GM21825 (cell line): ENCODE data around the gene AP5Z1.

Experiments
- ATAC-seq: cut with Tn5 transposase; IDR thresholded peaks from one replicate; pipeline ENCODE4 v1.9.1; 2021; ENCODE audit warnings: mild to moderate bottlenecking, moderate library complexity; ENCODE audit not compliant: unreplicated experiment

AP5Z1 gene

DNA sequence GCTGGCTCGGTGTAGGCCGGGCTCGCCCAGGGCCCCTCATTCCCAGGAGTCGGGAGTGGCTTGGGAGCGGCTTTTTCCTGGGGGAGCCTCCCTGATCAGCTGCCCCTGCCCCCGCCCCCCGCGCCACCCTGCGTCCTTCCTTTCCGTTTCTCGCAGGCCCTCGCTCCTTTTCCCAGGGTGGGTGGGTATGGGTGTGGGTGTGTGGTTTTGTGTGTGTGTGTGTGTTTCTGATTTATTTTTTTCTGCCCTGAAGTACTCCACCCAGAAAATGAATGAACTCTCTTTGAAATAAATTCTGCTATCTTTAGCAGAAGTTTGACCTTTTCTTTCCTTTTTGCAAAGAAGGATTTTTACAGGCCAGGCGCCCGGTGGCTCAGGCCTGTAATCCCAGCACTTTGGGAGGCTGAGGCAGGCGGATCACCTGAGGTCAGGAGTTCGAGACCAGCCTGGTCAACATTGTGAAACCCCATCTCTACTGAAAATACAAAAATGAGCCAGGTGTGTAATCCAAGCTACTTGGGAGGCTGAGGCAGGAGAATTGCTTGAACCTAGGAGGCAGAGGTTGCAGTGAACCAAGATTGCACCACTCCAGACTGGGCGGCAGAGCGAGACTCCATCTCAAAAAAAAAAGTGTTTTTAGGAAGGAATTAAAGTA lies 30.0 kb upstream of the AP5Z1 start:
- no peak for ATAC-seq

DNA sequence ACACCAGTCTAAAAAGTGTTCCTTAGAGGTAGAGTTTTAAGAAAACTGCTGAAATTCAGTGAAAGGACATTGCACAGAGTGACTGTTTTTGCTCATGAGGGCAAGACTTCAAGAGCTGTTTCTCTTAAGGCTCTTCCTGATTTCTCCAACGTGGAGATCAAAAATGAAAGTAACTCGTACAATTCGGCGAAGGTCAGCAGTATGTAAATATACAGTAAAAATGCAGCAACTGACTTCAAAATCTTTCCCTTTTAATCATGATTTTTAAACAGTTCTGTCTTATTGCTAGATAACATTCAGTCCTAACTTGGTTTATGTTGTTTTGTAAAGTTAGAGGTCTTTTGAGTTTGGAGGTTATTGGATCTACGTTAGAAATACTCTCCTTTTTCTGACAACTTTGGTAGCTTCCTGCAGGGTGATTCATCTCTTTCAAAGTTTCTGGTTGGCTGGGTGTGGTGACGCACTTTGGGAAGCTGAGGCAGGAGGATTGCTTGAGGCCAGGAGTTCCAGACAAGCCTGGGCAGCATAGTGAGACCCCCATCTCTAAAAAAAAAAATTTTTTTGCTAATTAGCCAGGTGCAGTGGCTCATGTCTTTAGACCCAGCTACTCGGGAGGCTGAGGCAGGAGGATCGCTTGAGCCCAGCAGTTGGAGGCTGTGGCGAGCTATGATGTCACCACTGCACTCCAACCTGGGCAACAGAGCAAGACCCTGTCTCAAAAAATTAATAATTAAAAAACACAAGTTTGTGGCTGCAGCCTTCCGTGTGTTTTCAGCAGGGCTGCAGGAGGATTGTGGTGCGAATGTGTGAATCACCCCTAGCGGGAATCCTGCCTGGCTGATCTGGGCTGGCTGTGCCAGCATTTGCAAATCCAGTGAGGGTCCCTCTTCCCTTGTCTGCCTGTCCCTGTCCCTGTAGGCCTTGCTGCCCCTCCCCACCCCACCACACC lies 29.2 kb upstream of the AP5Z1 start:
- no peak for ATAC-seq

GRCh38 chr7:4747013-4747412 lies 28.4 kb upstream of the AP5Z1 start:
- ATAC-seq, result no peak

GRCh38 chr7:4747746-4748145 lies 27.7 kb upstream of the AP5Z1 start:
- no peak for ATAC-seq

DNA sequence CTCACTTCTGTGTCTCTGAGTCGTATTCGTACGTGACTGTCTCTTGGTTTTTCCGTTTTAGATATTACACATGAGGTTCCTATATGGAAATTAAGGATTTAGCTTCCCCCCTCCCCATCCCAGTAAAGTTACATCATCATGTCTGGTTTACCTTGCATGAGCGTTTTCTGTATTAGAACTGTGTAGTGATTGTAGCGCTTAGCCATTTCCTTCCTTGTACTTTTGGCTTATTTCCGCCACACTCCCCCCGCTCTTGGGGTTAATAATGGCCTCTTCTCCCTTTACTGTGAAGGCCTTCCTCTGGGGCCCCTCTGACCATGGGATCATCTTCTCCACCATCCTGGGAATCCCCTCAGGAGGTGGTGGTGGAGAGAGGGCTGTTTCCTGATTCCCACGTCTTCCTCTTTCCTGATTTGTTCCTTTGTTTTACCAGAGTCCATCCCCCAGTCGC lies 27.2 kb upstream of the AP5Z1 start:
- ATAC-seq, result no peak

- no peak for ATAC-seq
These were observed 26.1 kb upstream of the AP5Z1 start for GRCh38 chr7:4749363-4749762.

- ATAC-seq, result no peak
These were observed 25.6 kb upstream of the AP5Z1 start for GRCh38 chr7:4749798-4750197.

GRCh38 chr7:4751398-4751947 lies 23.9 kb upstream of the AP5Z1 start:
- no peak for ATAC-seq

DNA sequence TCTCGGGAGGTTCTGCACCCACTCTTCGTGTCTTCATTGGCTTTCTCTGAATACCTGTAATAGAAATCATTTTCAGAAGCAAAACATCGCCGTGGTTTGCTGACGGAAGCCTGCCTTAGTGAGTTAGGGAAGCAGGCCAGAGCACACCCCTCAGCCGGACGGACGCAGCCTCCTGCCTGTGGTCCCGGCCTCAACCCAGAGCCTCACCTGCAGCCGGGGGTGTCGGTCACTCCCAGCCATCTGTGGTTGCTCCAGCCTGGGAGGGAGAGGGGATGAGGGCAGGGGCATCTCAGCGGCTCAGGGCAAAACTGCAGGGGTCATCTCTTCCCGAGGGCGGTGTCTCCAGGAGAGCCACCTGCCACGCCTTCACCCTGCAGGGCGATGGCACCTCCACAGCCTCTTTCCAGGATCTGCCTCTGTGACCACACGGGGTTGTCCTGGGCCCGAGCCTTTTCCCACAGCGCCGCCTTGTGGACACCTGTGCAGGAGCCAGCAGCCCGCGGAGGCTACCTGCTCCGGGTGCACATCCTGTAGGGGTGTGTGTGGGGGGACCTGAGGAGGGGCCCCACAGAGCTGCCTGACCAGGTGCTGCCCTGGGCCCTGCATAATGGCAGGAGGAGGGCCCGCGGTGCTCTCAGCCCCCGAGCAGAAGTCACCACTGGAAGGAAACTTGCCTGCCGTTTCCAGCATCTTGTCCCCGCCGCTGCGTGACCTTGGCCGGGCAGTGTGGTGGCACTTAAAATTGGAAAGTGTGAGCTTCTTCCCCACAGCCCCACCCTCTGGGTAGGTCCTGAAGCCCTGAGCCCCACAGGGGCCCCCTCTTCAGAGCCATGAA lies 21.6 kb upstream of the AP5Z1 start:
- ATAC-seq, result peak; percentile 83

DNA sequence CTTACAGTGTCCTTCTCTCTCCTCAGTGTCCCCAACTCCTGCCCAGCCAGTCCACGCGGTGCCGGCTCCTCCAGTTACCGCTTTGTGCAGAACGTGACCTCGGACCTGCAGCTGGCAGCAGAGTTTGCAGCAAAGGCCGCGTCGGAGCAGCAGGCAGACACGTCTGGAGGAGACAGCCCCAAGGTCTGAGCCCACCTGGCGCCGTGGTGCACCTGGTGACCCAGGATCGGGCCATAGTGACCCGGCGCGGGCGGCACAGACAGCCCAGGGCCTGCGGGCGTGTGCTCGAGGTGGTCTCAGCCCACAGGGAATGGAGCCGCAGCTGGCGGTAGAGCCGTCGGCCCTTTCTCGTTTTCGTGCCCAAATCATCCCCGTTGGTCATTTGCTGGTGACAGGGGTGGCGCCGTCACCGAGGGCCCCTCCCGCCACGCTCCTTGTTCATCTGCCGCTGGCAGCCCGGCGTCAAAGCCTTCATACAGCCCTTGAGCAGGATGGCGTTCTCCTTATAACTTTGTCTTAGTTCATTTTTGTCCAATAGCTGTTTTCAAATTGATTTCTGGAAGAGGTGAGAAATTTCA lies 20.9 kb upstream of the AP5Z1 start:
- no peak for ATAC-seq

DNA sequence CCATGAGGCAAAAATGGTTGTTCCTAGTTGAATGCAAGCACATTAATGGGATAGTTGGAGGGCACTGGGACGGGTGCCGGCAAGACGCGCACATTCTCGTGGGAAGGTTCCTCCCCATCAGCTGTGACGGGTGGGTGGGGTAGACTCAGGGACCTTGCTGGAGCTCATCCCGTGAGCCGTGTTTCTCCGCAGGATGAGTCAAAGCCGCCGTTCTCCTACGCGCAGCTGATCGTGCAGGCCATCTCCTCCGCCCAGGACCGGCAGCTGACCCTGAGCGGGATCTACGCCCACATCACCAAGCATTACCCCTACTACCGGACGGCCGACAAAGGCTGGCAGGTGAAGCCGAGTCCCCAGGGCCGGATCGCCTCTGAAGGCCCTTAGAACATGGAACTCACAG lies 20.4 kb upstream of the AP5Z1 start:
- no peak for ATAC-seq

GRCh38 chr7:4758111-4758510 lies 17.3 kb upstream of the AP5Z1 start:
- ATAC-seq, result no peak

GRCh38 chr7:4758791-4759190 lies 16.6 kb upstream of the AP5Z1 start:
- ATAC-seq, result no peak

DNA sequence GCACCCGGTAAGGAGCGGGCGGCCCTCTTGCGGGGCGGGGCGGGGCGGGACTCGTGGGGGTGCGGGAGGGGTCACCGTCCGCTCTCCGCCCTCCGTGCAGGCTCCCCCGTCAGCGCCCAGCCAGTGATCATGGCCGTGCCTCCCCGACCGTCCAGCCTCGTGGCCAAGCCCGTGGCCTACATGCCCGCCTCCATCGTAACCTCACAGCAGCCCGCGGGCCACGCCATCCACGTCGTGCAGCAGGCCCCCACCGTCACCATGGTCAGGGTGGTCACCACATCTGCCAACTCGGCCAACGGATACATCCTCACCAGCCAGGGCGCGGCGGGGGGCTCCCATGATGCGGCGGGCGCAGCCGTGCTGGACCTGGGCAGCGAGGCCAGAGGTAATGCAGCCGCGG lies 16.2 kb upstream of the AP5Z1 start:
- no peak for ATAC-seq

DNA sequence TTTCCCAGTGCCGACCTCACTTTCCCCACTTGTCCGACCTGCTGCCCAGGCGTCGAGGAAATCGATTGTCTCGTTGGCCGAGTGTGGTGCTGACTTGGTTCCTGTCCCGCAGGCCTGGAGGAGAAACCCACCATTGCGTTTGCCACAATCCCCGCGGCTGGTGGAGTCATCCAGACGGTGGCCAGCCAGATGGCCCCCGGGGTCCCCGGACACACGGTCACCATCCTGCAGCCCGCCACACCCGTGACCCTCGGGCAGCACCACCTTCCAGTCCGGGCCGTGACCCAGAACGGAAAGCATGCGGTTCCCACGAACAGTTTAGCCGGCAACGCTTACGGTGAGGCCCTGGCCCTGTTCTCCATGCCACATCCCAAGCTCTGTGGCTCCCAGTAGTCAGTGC lies 14.5 kb upstream of the AP5Z1 start:
- no peak for ATAC-seq

- ATAC-seq, result no peak
These were observed 13.0 kb upstream of the AP5Z1 start for GRCh38 chr7:4762121-4763055.

DNA sequence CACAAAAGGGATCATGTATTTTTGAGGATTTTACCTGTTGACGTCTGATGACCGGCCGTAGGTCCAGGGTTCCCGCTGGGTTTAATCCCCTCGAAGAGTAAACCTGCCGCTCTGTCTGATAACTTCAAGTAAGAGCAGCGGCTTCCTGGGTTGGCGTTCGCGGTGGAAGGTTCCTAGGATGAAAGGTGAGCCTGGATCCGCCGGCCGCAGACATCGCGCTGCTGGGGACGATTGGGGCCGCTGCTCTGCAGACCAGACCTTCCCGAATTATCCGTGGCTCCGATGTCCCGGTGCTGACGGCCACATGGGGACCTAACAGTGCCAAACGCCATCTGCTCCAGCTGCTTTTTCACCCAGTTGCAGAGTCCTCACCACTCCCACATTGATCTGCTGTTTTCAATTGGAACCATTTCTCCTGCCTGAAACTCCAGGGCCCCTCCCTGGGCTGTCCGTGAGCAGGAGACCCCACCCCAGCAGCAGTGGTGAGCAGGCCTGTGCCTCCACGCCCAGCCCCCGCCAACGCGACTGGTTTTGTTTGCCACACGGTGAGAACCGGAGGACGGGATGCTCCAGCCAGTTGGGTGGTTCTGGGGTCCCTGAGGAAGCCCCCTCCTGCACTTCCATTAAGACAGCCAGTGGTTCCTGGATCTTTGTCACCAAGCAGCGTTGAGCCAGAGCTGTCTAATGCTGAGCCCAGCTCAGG lies 12.2 kb upstream of the AP5Z1 start:
- no peak for ATAC-seq

DNA sequence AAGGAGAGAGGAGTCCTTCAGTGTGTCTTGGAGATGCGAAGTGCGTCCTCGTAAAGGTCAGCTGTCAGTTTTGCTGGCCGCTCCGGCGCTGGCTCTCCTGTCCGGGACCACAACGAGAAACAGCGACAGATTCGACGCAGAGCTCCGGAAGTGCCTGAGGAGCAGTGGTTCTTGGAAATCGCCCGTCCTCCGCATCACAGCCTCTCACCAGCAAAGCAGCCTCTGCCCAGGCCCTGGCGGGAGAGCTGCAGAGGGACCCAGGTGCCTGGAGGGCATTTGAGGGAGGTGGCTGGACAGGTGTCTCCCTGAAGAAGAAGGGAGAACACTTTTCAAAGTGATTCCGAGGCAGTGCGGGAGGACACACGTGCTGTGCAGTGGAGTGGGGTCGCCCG lies 11.6 kb upstream of the AP5Z1 start:
- ATAC-seq, result no peak

GRCh38 chr7:4764402-4765007 lies 10.9 kb upstream of the AP5Z1 start:
- no peak for ATAC-seq
